IMR-90 (cell line): ENCODE results near the gene BMP10. TPM values are rescaled to one million over a fixed set of nuclear protein-coding genes. Genes with fewer than 3 reads are reported as not detected.

Experiments used
- ATAC-seq: fragments of 200-7000 bp; cut with Tn5 transposase; 2 replicates; pipeline ENCODE4 v1.9.1; 2020; ENCODE audit warnings: low read depth, mild to moderate bottlenecking, moderate library complexity
- BruUV-seq: library from RNA; stranded (reverse); fragments of 400-500 nt; replicated peaks from 2 replicates; lab custom pipeline; 2021; lab: Mats Ljungman, UMichigan
- CTCF ChIA-PET: fragments of 300-600 bp; formaldehyde crosslinking; extraction: SDS; loops from one replicate; lab custom pipeline; 2021; ENCODE audit warnings: antibody characterized with exemption; lab: Yijun Ruan, JAX
- POLR2A ChIA-PET: fragments of 300-600 bp; sonication (Branson Sonifier 250); formaldehyde crosslinking; loops from one replicate; lab custom pipeline; 2022; ENCODE audit warnings: antibody characterized with exemption; ENCODE audit not compliant: unreplicated experiment; lab: Charles Lee
- DNase-seq: peaks from one replicate; pipeline ENCODE4 v3.0.0; 2013
- H2AFZ ChIP-seq: replicated peaks from 2 replicates; pipeline ENCODE3; 2013; ENCODE audit warnings: low read length, mild to moderate bottlenecking; ENCODE audit not compliant: poor library complexity
- H2AK5ac ChIP-seq: 2 replicates; pipeline ENCODE4 v1.6.1; 2013; ENCODE audit warnings: low read depth, low read length, inconsistent platforms
- H2AK9ac ChIP-seq: replicated peaks from 2 replicates; pipeline ENCODE3; 2013; ENCODE audit warnings: mild to moderate bottlenecking, low read depth, low read length, moderate library complexity; ENCODE audit not compliant: poor library complexity
- H2BK120ac ChIP-seq: 2 replicates; pipeline ENCODE4 v1.6.1; 2013; ENCODE audit warnings: low read depth, low read length, inconsistent platforms
- H2BK15ac ChIP-seq: 3 replicates; pipeline ENCODE4 v1.6.1; 2013; ENCODE audit warnings: low read depth, low read length, inconsistent platforms
- H2BK20ac ChIP-seq: 2 replicates; pipeline ENCODE4 v1.6.1; 2013; ENCODE audit warnings: low read depth, mild to moderate bottlenecking, inconsistent platforms, low read length, moderate library complexity
- H2BK5ac ChIP-seq: 2 replicates; pipeline ENCODE4 v1.6.1; 2013; ENCODE audit warnings: mild to moderate bottlenecking, low read depth, low read length, inconsistent platforms; ENCODE audit not compliant: poor library complexity, severe bottlenecking
- H3K14ac ChIP-seq: replicated peaks from 2 replicates; pipeline ENCODE4 v1.6.1; 2013; ENCODE audit warnings: low read depth, low read length, inconsistent platforms
- H3K18ac ChIP-seq: 2 replicates; pipeline ENCODE4 v1.6.1; 2013; ENCODE audit warnings: low read depth, low read length, control low read depth
- H3K23ac ChIP-seq: 2 replicates; pipeline ENCODE4 v1.6.1; 2013; ENCODE audit warnings: low read depth, low read length, inconsistent platforms
- H3K27ac ChIP-seq: 2 replicates; pipeline ENCODE4 v1.5.1; 2013; ENCODE audit warnings: mild to moderate bottlenecking, control low read depth, low read length; ENCODE audit not compliant: insufficient read depth
- H3K27me3 ChIP-seq: 2 replicates; pipeline ENCODE4 v1.6.1; 2013; ENCODE audit warnings: low read length; ENCODE audit not compliant: control insufficient read depth, insufficient read depth
- H3K36me3 ChIP-seq: 2 replicates; pipeline ENCODE4 v1.6.1; 2013; ENCODE audit warnings: low read length, mixed read lengths; ENCODE audit not compliant: control insufficient read depth, insufficient read depth
- H3K4ac ChIP-seq: 2 replicates; pipeline ENCODE4 v1.6.1; 2013; ENCODE audit warnings: low read depth, low read length, inconsistent platforms
- H3K4me1 ChIP-seq: 2 replicates; pipeline ENCODE4 v1.6.1; 2013; ENCODE audit warnings: low read length, mixed read lengths; ENCODE audit not compliant: control insufficient read depth, insufficient read depth
- H3K4me2 ChIP-seq: 2 replicates; pipeline ENCODE4 v1.6.1; 2013; ENCODE audit warnings: low read depth, mild to moderate bottlenecking, control low read depth, low read length, moderate library complexity
- H3K4me3 ChIP-seq: 2 replicates; pipeline ENCODE4 v1.5.1; 2013; ENCODE audit warnings: low read depth, mild to moderate bottlenecking, control low read depth, low read length, moderate library complexity; ENCODE audit not compliant: insufficient read depth
- H3K56ac ChIP-seq: 2 replicates; pipeline ENCODE4 v1.6.1; 2013; ENCODE audit warnings: low read length, inconsistent platforms; ENCODE audit not compliant: insufficient read depth; ENCODE audit errors: extremely low read depth
- H3K79me1 ChIP-seq, 2 experiments: 2 replicates each; pipeline ENCODE4 v1.6.1; 2013; ENCODE audit warnings: low read length in 2 of 2, inconsistent platforms in 1 of 2, low read depth in 1 of 2
- H3K9ac ChIP-seq: 2 replicates; pipeline ENCODE4 v1.6.1; 2013; ENCODE audit warnings: low read depth, low read length, control low read depth
- H3K9me1 ChIP-seq: 2 replicates; pipeline ENCODE4 v1.6.1; 2013; ENCODE audit warnings: low read length, inconsistent platforms; ENCODE audit not compliant: insufficient read depth
- H3K9me3 ChIP-seq: 2 replicates; pipeline ENCODE4 v1.6.1; 2013; ENCODE audit warnings: low read length; ENCODE audit not compliant: control insufficient read depth, insufficient read depth
- H4K20me1 ChIP-seq: 2 replicates; pipeline ENCODE4 v1.6.1; 2013; ENCODE audit warnings: low read length, inconsistent platforms; ENCODE audit not compliant: insufficient read depth
- H4K5ac ChIP-seq: 2 replicates; pipeline ENCODE4 v1.6.1; 2013; ENCODE audit warnings: mild to moderate bottlenecking, low read depth, low read length, control low read depth
- H4K8ac ChIP-seq, 2 experiments: 2 replicates each; pipeline ENCODE4 v1.6.1; 2013; ENCODE audit warnings: low read depth in 2 of 2, low read length in 2 of 2, control low read depth in 1 of 2, inconsistent platforms in 1 of 2
- H4K91ac ChIP-seq: 2 replicates; pipeline ENCODE4 v1.6.1; 2013; ENCODE audit warnings: low read depth, low read length, inconsistent platforms; ENCODE audit not compliant: insufficient read depth
- BHLHE40 ChIP-seq: fragments of 150-350 bp; IDR thresholded peaks from 2 replicates; pipeline ENCODE4 v1.6.1; 2016; ENCODE audit warnings: mild to moderate bottlenecking, low read depth, low read length
- CEBPB ChIP-seq: IDR thresholded peaks from 2 replicates; pipeline ENCODE4 v1.6.1; 2012; ENCODE audit warnings: low read depth, low read length, improper control_type of control experiment
- FOS ChIP-seq: fragments of 150-350 bp; IDR thresholded peaks from 2 replicates; pipeline ENCODE4 v1.6.1; 2016; ENCODE audit warnings: low read depth, low read length
- MAZ ChIP-seq: IDR thresholded peaks from 2 replicates; pipeline ENCODE4 v1.6.1; 2012; ENCODE audit warnings: low read depth, mild to moderate bottlenecking, low read length, improper control_type of control experiment, moderate library complexity, borderline replicate concordance
- MXI1 ChIP-seq: IDR thresholded peaks from 2 replicates; pipeline ENCODE4 v1.6.1; 2012; ENCODE audit warnings: low read depth, mild to moderate bottlenecking, low read length, moderate library complexity, borderline replicate concordance
- POLR2A ChIP-seq: IDR thresholded peaks from 2 replicates; pipeline ENCODE4 v1.6.1; 2012; ENCODE audit warnings: mild to moderate bottlenecking, low read depth, low read length
- RAD21 ChIP-seq: IDR thresholded peaks from 2 replicates; pipeline ENCODE4 v1.6.1; 2012; ENCODE audit warnings: low read length, improper control_type of control experiment
- RCOR1 ChIP-seq: IDR thresholded peaks from 2 replicates; pipeline ENCODE4 v1.6.1; 2012; ENCODE audit warnings: mild to moderate bottlenecking, low read length, improper control_type of control experiment; ENCODE audit not compliant: insufficient replicate concordance
- RFX5 ChIP-seq: IDR thresholded peaks from 2 replicates; pipeline ENCODE4 v1.8.0; 2012; ENCODE audit warnings: low read depth, mild to moderate bottlenecking, low read length, moderate library complexity
- USF2 ChIP-seq: fragments of 150-350 bp; IDR thresholded peaks from 2 replicates; pipeline ENCODE4 v1.6.1; 2017; ENCODE audit warnings: mild to moderate bottlenecking, antibody characterized with exemption, low read length, low read depth
- WGBS, 2 experiments: methylation state at CpG; one replicate each; pipeline versions ENCODE4 v1.1.5 to v1.1.7; 2013; ENCODE audit warnings: missing lambda C conversion rate in 2 of 2; ENCODE audit not compliant: insufficient read length in 1 of 2; ENCODE audit errors: extremely low coverage in 2 of 2; 5-methylcytosine and 5-hydroxymethylcytosine counted together
- dilution Hi-C: fragments of 300-500 bp; cut with HindIII; formaldehyde crosslinking; loops from one replicate; pipeline ENCODE4 v1.14.3; 2018; ENCODE audit warnings: low sequenced_read_pairs; ENCODE audit not compliant: unreplicated experiment
- in situ Hi-C: fragments of 300-500 bp; cut with MboI; formaldehyde crosslinking; loops from 3 replicates; pipeline ENCODE4 v1.14.3; 2019; ENCODE audit warnings: low sequenced_read_pairs, inconsistent platforms, mixed read lengths
- intact Hi-C: fragments of 100-400 bp; cut with micrococcal nuclease; formaldehyde crosslinking; loops from 2 replicates; pipeline ENCODE4 v1.10.0; 2022
- polyA plus RNA-seq, 3 experiments: library from polyadenylated mRNA; depleted of rRNA; stranded (reverse); fragments of >200 nt; gene quantifications; 2 replicates each; pipeline ENCODE4 v1.2.3, GENCODE V29; 2012; ENCODE audit warnings: low replicate concordance in 1 of 3
- total RNA-seq: library from RNA; depleted of rRNA; stranded (reverse); fragments of >200 nt; gene quantifications from 2 replicates; pipeline ENCODE4 v1.2.3, GENCODE V29; 2012

The BMP10 gene
- total and polyA plus RNA-seq, 2 of the 4 experiments (the other 2 are of a cell fraction) = not detected

- ChIA-PET CTCF (interaction anchor here (0.9 to 2.6 kb wide), 3 partner anchors 10 to 71 kb away, joined by 3 to 7 read pairs (median 3); no protein-coding TSS in a partner anchor), POLR2A (no interaction called here)
- H2AK5ac ChIP-seq = peak overlapping the region; percentile 92
- H3K18ac ChIP-seq = peak overlapping the region; percentile 76
- BruUV-seq = no TSS peak
- H3K9ac ChIP-seq = peak overlapping the region; percentile 28
- peak; percentile 73 for ATAC-seq
- H4K5ac ChIP-seq = peak overlapping the region; percentile 50
- WGBS, 2 experiments = no CpG with 5 or more reads among the region's 10 CpGs
- H2AFZ ChIP-seq = peak overlapping the region; percentile 85
- H2BK120ac ChIP-seq = peak overlapping the region; percentile 97
- no peak overlapping the region for H3K4me3 ChIP-seq
- H3K4me2 ChIP-seq = peak overlapping the region; percentile 24; the same call in 1 of the 2 replicates
- peak overlapping the region; percentile 95 for H3K23ac ChIP-seq
- H3K9me3 ChIP-seq = no peaks in the 10 kb centered on the region
- TF ChIP-seq RCOR1 (peak; percentile 29), MAZ (peak; percentile 16; the same call in 1 of the 2 replicates), POLR2A (no peak), RFX5 (no peak), CEBPB (peak; percentile 4; the same call in 1 of the 2 replicates), FOS (peak; percentile 57), RAD21 (0 out of 2 replicates have a peak, but pooled peaks have one; percentile 4), MXI1 (0 out of 2 replicates have a peak, but pooled peaks have one; percentile 10), BHLHE40 (peak; percentile 97), USF2 (peak; percentile 93)
- peak overlapping the region; percentile 63; the same call in 1 of the 2 replicates for H3K56ac ChIP-seq
- peak overlapping the region; percentile 88 for H4K91ac ChIP-seq
- H2BK20ac ChIP-seq = peak overlapping the region; percentile 98
- peaks cover 0 to 6% of the 10 kb centered on the region in 2 experiments; a peak in 1 of 4 replicates for H3K79me1 ChIP-seq
- intact Hi-C loops (no loop called here), dilution Hi-C loops (no loop called here), in situ Hi-C loops (no loop called here)
- peak overlapping the region; percentile 40 for H3K27ac ChIP-seq
- no peaks in the 10 kb centered on the region for H3K36me3 ChIP-seq
- peak overlapping the region; percentile 93 for H2BK15ac ChIP-seq
- peak overlapping the region; percentile 91 for H3K4ac ChIP-seq
- H4K20me1 ChIP-seq = no peaks in the 10 kb centered on the region
- no peaks in the 10 kb centered on the region for H3K27me3 ChIP-seq
- peaks cover 31% of the 10 kb centered on the region for H3K9me1 ChIP-seq
- peak; percentile 96 for DNase-seq
- peak overlapping the region; percentile 48 for H2BK5ac ChIP-seq
- H3K14ac ChIP-seq = peak overlapping the region; percentile 96
- peak overlapping the region; percentile 81 for H2AK9ac ChIP-seq
- peaks cover 36% of the 10 kb centered on the region for H3K4me1 ChIP-seq
- H4K8ac ChIP-seq = peak overlapping the region; percentile 77 to 96
These were observed 42.1 kb downstream of the BMP10 start for GRCh38 chr2:68828887-68829708.
